HepG2 (cell line): Measurements from ENCODE around the gene ANKRD29. TPM values are rescaled to one million over a fixed set of nuclear protein-coding genes. Genes with fewer than 3 reads are reported as not detected.

Experiments
- AHDC1 ChIP-seq: sonication (generic); formaldehyde crosslinking; IDR thresholded peaks from 2 replicates; pipeline ENCODE4 v1.5.1; 2020; ENCODE audit warnings: mild to moderate bottlenecking, missing genetic modification reagents, borderline replicate concordance
- EP300 ChIP-seq, 3 experiments: sonication (generic) in 1 of 3; formaldehyde crosslinking in 1 of 3; IDR thresholded peaks; 2 replicates each; pipeline versions ENCODE4 v1.5.1 to v1.6.1; 2011 to 2020; ENCODE audit warnings: low read depth in 2 of 3, low read length in 2 of 3, borderline replicate concordance in 1 of 3, improper control_type of control experiment in 1 of 3, mild to moderate bottlenecking in 1 of 3, missing genetic modification reagents in 1 of 3, moderate library complexity in 1 of 3
- FOXC1 ChIP-seq: sonication (generic); formaldehyde crosslinking; IDR thresholded peaks from 2 replicates; pipeline ENCODE4 v1.8.0; 2022; ENCODE audit warnings: mild to moderate bottlenecking, missing genetic modification reagents, borderline replicate concordance
- HMGA1 ChIP-seq: sonication (generic); formaldehyde crosslinking; conservative IDR thresholded peaks from 2 replicates; pipeline ENCODE4 v1.4.0; 2020; ENCODE audit warnings: missing genetic modification reagents
- MBD4 ChIP-seq: IDR thresholded peaks from 2 replicates; pipeline ENCODE4 v1.6.1; 2012; ENCODE audit warnings: low read length, inconsistent platforms, borderline replicate concordance
- MTA1 ChIP-seq: sonication (generic); formaldehyde crosslinking; IDR thresholded peaks from 2 replicates; pipeline ENCODE4 v1.4.0; 2020; ENCODE audit warnings: missing genetic modification reagents, mild to moderate bottlenecking, borderline replicate concordance
- NKX3-1 ChIP-seq: sonication (generic); formaldehyde crosslinking; IDR thresholded peaks from 2 replicates; pipeline ENCODE4 v1.5.0; 2020; ENCODE audit warnings: missing genetic modification reagents
- PRDM15 ChIP-seq: sonication (generic); formaldehyde crosslinking; IDR thresholded peaks from 2 replicates; pipeline ENCODE4 v1.4.0; 2020; ENCODE audit warnings: missing genetic modification reagents
- SIN3A ChIP-seq: IDR thresholded peaks from 2 replicates; pipeline ENCODE4 v1.6.1; 2011; ENCODE audit warnings: low read depth, mild to moderate bottlenecking, control low read depth, low read length, borderline replicate concordance
- SMAD1 ChIP-seq: sonication (generic); formaldehyde crosslinking; IDR thresholded peaks from 2 replicates; pipeline ENCODE4 v1.4.0; 2020; ENCODE audit warnings: missing genetic modification reagents, low read depth, mild to moderate bottlenecking, borderline replicate concordance
- ZSCAN29 ChIP-seq: sonication (generic); formaldehyde crosslinking; conservative IDR thresholded peaks from 2 replicates; pipeline ENCODE4 v1.4.0; 2020; ENCODE audit warnings: mild to moderate bottlenecking, missing genetic modification reagents
- polyA plus RNA-seq, 8 experiments: library from polyadenylated mRNA; depleted of rRNA in 3 of 8; stranded (reverse) in 7 of 8; unstranded in 1 of 8; fragments of >200 nt; fragmentation: Illumina TruSeq in 4 of 8; extraction: Trizol in 4 of 8; gene quantifications; 2 replicates each; pipeline versions ENCODE4 v1.2.1 to v1.2.3, GENCODE V29; 2011 to 2016; ENCODE audit warnings: low read depth in 4 of 8, missing spikeins in 1 of 8, mixed read lengths in 1 of 8; ENCODE audit not compliant: insufficient read depth in 1 of 8
- total RNA-seq, 5 experiments: library from RNA; depleted of rRNA; stranded (reverse); fragments of >200 nt; fragmentation: Illumina TruSeq; extraction: Trizol; gene quantifications; 2 replicates each; pipeline ENCODE4 v1.2.3, GENCODE V29; 2016; ENCODE audit warnings: low read depth in 1 of 5
- TF ChIP-seq, protein P1 (sequence below): sonication (generic); formaldehyde crosslinking; IDR thresholded peaks from 2 replicates; pipeline ENCODE4 v1.5.0; 2020; ENCODE audit warnings: missing genetic modification reagents
- TF ChIP-seq, protein P2 (sequence below): IDR thresholded peaks from 2 replicates; pipeline ENCODE4 v1.6.1; 2016; ENCODE audit warnings: missing compliant biosample characterization, missing genetic modification reagents, borderline replicate concordance
- TF ChIP-seq, protein P3 (sequence below): sonication (generic); formaldehyde crosslinking; IDR thresholded peaks from 2 replicates; pipeline ENCODE4 v1.5.1; 2020; ENCODE audit warnings: mild to moderate bottlenecking, missing genetic modification reagents, moderate library complexity

The ANKRD29 gene
- total and polyA plus RNA-seq, 2 of the 13 experiments (the other 11 are each of a cell fraction or from before 2014, with no cell fraction given), result not detected

GRCh38 chr18:23569299-23570063 lies 93.2 kb downstream of the ANKRD29 start (continued):
- TF ChIP-seq EP300 (IDR thresholded peaks at IDR 0.05; ENCODE audit: low read depth in 2 of 2, low read length in 2 of 2) (peak in 1 of 2 experiments; percentile 73; a peak in 2 of 4 replicates), EP300 (CRISPR knock-in tag; IDR thresholded peaks at IDR 0.05; ENCODE audit: borderline replicate concordance) (0 out of 2 replicates have a peak, but pooled peaks have one; percentile 21), AHDC1 (CRISPR knock-in tag) (peak; percentile 65), MBD4 (peak; percentile 54; the same call in 1 of the 2 replicates), SMAD1 (CRISPR knock-in tag) (no peak), HMGA1 (no peak), SIN3A (no peak), FOXC1 (no peak), MTA1 (CRISPR knock-in tag) (no peak), PRDM15 (CRISPR knock-in tag) (no peak), ZSCAN29 (CRISPR knock-in tag) (no peak), NKX3-1 (CRISPR knock-in tag) (no peak)
- TF ChIP-seq, protein P1, sequence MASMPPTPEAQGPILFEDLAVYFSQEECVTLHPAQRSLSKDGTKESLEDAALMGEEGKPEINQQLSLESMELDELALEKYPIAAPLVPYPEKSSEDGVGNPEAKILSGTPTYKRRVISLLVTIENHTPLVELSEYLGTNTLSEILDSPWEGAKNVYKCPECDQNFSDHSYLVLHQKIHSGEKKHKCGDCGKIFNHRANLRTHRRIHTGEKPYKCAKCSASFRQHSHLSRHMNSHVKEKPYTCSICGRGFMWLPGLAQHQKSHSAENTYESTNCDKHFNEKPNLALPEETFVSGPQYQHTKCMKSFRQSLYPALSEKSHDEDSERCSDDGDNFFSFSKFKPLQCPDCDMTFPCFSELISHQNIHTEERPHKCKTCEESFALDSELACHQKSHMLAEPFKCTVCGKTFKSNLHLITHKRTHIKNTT (CRISPR knock-in tag), result no peak
- TF ChIP-seq, protein P2, sequence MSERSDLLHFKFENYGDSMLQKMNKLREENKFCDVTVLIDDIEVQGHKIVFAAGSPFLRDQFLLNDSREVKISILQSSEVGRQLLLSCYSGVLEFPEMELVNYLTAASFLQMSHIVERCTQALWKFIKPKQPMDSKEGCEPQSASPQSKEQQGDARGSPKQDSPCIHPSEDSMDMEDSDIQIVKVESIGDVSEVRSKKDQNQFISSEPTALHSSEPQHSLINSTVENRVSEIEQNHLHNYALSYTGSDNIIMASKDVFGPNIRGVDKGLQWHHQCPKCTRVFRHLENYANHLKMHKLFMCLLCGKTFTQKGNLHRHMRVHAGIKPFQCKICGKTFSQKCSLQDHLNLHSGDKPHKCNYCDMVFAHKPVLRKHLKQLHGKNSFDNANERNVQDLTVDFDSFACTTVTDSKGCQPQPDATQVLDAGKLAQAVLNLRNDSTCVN (CRISPR knock-in tag), result no peak
- TF ChIP-seq, protein P3, sequence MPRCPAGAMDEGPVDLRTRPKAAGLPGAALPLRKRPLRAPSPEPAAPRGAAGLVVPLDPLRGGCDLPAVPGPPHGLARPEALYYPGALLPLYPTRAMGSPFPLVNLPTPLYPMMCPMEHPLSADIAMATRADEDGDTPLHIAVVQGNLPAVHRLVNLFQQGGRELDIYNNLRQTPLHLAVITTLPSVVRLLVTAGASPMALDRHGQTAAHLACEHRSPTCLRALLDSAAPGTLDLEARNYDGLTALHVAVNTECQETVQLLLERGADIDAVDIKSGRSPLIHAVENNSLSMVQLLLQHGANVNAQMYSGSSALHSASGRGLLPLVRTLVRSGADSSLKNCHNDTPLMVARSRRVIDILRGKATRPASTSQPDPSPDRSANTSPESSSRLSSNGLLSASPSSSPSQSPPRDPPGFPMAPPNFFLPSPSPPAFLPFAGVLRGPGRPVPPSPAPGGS (CRISPR knock-in tag), result no peak
